A673 (cell line): ENCODE results near the gene BMERB1. TPM values are rescaled to one million over a fixed set of nuclear protein-coding genes. Genes with fewer than 3 reads are reported as not detected.
"Not testable (repeated sequence)": the region's sequence is repeated elsewhere in the genome, so short reads cannot be mapped to it uniquely, and the experiment has no call there.

Source experiments
- BruUV-seq: library from RNA; stranded (reverse); fragments of 400-500 nt; replicated peaks from 2 replicates; lab custom pipeline; 2021; lab: Mats Ljungman, UMichigan
- CTCF ChIA-PET: fragments of 300-600 bp; sonication (Branson Sonifier 250); formaldehyde crosslinking; loops from one replicate; lab custom pipeline; 2022; ENCODE audit warnings: antibody characterized with exemption; lab: Charles Lee
- POLR2A ChIA-PET: fragments of 300-600 bp; sonication (Branson Sonifier 250); formaldehyde crosslinking; loops from one replicate; lab custom pipeline; 2022; ENCODE audit warnings: antibody characterized with exemption; ENCODE audit not compliant: low non-redundant PET; lab: Charles Lee
- DNase-seq: peaks from one replicate; pipeline ENCODE4 v3.0.0-alpha.2; 2015; ENCODE audit warnings: low spot score
- H3K27ac ChIP-seq: fragments of 200-600 bp; sonication (generic); 2 replicates; pipeline ENCODE4 v1.5.1; 2016; ENCODE audit warnings: mixed run types, low read depth, mild to moderate bottlenecking, mixed read lengths, antibody characterized with exemption, low read length; ENCODE audit not compliant: poor library complexity, severe bottlenecking
- H3K27me3 ChIP-seq: fragments of 200-600 bp; sonication (generic); replicated peaks from 2 replicates; pipeline ENCODE4 v1.6.1; 2017; ENCODE audit warnings: mixed run types, low read depth, mild to moderate bottlenecking, mixed read lengths, antibody characterized with exemption, low read length; ENCODE audit not compliant: insufficient read depth, poor library complexity
- H3K36me3 ChIP-seq: fragments of 200-600 bp; sonication (generic); 2 replicates; pipeline ENCODE4 v1.6.1; 2016; ENCODE audit warnings: mixed run types, mild to moderate bottlenecking, mixed read lengths, antibody characterized with exemption, low read length; ENCODE audit not compliant: insufficient read depth, poor library complexity, severe bottlenecking
- H3K4me1 ChIP-seq: fragments of 200-600 bp; sonication (generic); 2 replicates; pipeline ENCODE4 v1.6.1; 2017; ENCODE audit warnings: mixed run types, mild to moderate bottlenecking, mixed read lengths, antibody characterized with exemption, low read length; ENCODE audit not compliant: insufficient read depth, poor library complexity, severe bottlenecking
- H3K4me3 ChIP-seq: fragments of 200-600 bp; sonication (generic); 2 replicates; pipeline ENCODE4 v1.5.1; 2016; ENCODE audit warnings: low read depth, mixed run types, mild to moderate bottlenecking, mixed read lengths, low read length; ENCODE audit not compliant: poor library complexity, severe bottlenecking
- H3K9me3 ChIP-seq: fragments of 200-600 bp; sonication (generic); 2 replicates; pipeline ENCODE4 v1.6.1; 2016; ENCODE audit warnings: mixed run types, low read depth, mild to moderate bottlenecking, mixed read lengths, antibody characterized with exemption, low read length; ENCODE audit not compliant: poor library complexity, severe bottlenecking
- CTCF ChIP-seq: fragments of 300-800, 200-600 bp; sonication (generic); conservative IDR thresholded peaks from 2 replicates; pipeline ENCODE4 v1.5.1; 2017; ENCODE audit warnings: low read depth, mild to moderate bottlenecking, antibody characterized with exemption, low read length, moderate library complexity, mixed read lengths
- EZH2 ChIP-seq: fragments of 200-600 bp; sonication (generic); IDR thresholded peaks from 2 replicates; pipeline ENCODE4 v1.6.1; 2017; ENCODE audit warnings: borderline replicate concordance, low read depth, mild to moderate bottlenecking, mixed read lengths, antibody characterized with exemption, low read length; ENCODE audit not compliant: poor library complexity, severe bottlenecking
- intact Hi-C: fragments of 100-400 bp; cut with micrococcal nuclease; formaldehyde crosslinking; loops from one replicate; pipeline ENCODE4 v1.10.0; 2022; ENCODE audit not compliant: unreplicated experiment
- total RNA-seq: library from RNA; stranded (reverse); gene quantifications from 2 replicates; pipeline ENCODE4 v1.2.3, GENCODE V29; 2021

BMERB1 gene
- total RNA-seq, 1 experiment from 2014 or later = 11.5 TPM

- no peak for DNase-seq
- H3K36me3 ChIP-seq = no peaks in the 10 kb centered on the region
- H3K27ac ChIP-seq = no peak overlapping the region
- TF ChIP-seq CTCF (no peak), EZH2 (no peak)
- CTCF ChIA-PET = no interaction called here
- intact Hi-C loops = no loop called here
- no peaks in the 10 kb centered on the region for H3K9me3 ChIP-seq
- POLR2A ChIA-PET = no interaction called here
- no peak overlapping the region for H3K4me3 ChIP-seq
- no peaks in the 10 kb centered on the region for H3K27me3 ChIP-seq
- no TSS peak for BruUV-seq
- H3K4me1 ChIP-seq = no peaks in the 10 kb centered on the region
Measured at GRCh38 chr16:15415511-15415985, 18.8 kb upstream of the BMERB1 start.

GRCh38 chr16:15417197-15417596 lies 17.2 kb upstream of the BMERB1 start:
- TF ChIP-seq CTCF (no peak), EZH2 (no peak)
- Histone ChIP-seq H3K27me3 (no peaks in the 10 kb centered on the region), H3K4me1 (no peaks in the 10 kb centered on the region), H3K27ac (no peak overlapping the region), H3K9me3 (no peaks in the 10 kb centered on the region), H3K36me3 (no peaks in the 10 kb centered on the region), H3K4me3 (no peak overlapping the region)
- BruUV-seq = no TSS peak
- no peak for DNase-seq
- POLR2A ChIA-PET = no interaction called here
- CTCF ChIA-PET = no interaction called here
- intact Hi-C loops = no loop called here

GRCh38 chr16:15418206-15418605 lies 16.2 kb upstream of the BMERB1 start:
- H3K27me3 ChIP-seq = no peaks in the 10 kb centered on the region
- ChIA-PET CTCF (no interaction called here), POLR2A (no interaction called here)
- no peaks in the 10 kb centered on the region for H3K9me3 ChIP-seq
- intact Hi-C loops = no loop called here
- no peak for DNase-seq
- no peaks in the 10 kb centered on the region for H3K4me1 ChIP-seq
- H3K4me3 ChIP-seq = no peak overlapping the region
- no TSS peak for BruUV-seq
- H3K27ac ChIP-seq = no peak overlapping the region
- TF ChIP-seq EZH2 (no peak), CTCF (no peak)
- no peaks in the 10 kb centered on the region for H3K36me3 ChIP-seq

GRCh38 chr16:15421696-15422095 lies 12.7 kb upstream of the BMERB1 start:
- H3K4me3 ChIP-seq, intact Hi-C loops, BruUV-seq, H3K27me3 ChIP-seq, CTCF ChIA-PET, H3K9me3 ChIP-seq, DNase-seq, POLR2A ChIA-PET, H3K27ac ChIP-seq, H3K4me1 ChIP-seq, H3K36me3 ChIP-seq: not testable (repeated sequence)
